ENCODE measurements around the gene PTPRM.

Gene PTPRM

DNA sequence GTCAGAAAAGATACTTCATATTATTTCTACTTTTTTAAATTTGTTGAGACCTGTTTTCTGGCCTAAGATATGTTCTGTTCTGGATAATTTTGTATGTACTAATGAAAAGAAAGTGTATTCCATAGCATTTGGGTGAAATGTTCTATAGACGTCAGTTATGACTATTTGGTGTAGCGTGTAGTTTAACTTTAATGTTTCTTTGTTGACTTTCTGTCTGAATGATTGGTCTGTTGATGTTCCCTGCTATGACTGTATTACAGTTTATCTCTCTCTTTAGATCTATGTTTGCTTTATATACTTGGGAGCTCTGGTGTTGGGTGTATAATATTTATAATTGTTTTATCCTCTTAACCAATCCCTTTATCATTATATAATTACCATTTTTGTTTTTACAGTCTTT, 352.4 kb downstream of the PTPRM start:
- intact Hi-C loops (cut with DNase I) = no loop called here
- no peak for DNase-seq

DNA sequence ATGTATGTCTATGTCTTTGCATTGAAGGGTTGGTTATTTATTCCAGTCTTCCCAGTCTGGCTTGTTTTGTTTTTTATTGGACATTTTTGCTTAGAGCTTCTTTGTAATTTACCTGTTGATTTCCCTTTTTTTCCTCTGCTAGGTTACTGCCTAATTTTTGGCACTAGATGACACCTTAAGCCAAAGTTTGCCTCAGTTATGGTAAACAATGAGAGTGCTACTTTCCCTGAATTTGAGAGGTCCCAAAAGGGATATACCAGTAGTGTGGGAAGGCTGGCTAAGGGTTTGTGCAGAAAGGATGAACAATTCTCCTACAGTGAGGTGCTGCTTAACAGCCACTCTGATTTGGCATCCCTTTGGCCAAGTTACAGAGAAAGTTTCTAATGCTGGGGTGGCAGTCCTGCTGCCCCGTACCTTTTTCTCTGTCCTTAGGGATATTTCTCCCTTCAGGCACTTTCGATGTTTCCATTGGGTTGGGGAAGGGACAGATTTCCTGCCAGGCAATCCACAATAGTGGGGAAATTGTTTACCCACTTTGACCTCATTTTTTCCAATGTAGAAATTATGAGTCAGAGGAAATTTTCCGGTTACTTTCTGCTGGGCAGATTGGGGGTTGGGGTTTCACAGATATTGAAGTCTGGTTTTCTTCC, 354.9 kb downstream of the PTPRM start:
- intact Hi-C loops (cut with DNase I) = no loop called here
- DNase-seq = no peak

DNA sequence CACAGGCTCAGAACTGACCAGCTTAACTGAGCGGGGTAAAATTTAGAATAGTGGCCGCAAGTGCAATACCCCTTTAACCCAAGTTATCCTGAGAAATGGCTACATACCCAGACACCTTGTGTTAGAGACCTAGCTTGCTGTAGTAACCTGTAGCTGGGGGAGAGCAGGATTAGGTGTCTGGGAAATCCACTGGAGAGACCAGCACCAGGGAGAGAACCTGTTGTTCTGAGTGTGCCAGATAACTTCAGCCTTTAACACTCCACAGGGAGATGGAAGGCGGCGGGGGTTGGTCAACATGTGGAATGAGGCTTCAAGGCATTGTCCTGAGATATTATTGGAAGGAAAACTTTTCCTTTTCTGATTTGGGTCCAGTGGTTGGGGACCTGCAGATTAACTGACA, 356.0 kb downstream of the PTPRM start:
- intact Hi-C loops (cut with DNase I) = no loop called here
- DNase-seq = no peak

DNA sequence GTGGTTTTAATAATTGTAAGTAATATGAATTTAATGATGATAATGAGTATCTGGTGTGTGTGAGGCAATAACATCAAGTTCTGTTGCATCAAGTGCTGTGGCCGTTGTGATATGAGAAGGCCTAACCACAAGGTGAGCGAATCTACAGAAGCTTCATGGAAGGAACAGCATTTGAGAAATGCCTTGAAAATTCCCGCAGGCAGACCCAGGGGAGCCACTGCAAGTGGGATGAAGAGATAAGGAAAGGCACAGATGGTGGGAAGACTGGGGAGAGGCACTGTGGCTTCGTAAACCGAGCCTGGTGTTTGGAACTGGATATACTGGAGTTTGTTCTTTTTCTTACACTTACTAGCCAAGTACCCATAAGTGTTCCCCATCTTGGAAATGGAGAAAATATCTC, 357.5 kb downstream of the PTPRM start:
- intact Hi-C loops (cut with DNase I) = no loop called here
- no peak for DNase-seq

DNA sequence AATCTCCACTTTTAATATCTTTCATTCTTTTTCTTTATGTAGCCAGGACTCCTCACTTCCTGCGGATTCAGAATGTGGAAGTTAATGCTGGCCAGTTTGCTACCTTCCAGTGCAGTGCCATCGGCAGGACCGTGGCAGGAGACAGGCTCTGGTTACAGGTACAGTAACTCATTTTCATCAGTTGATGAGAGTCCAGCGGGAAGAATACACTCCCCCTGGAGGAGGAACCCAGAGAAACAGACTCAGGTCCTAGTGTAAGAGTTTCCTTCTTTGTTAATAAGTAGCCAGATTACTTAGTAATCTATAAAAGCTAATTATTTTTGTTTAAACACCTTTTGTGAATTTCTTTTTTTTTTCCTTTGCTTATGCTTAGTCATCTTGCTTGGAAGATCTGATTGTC, 359.4 kb downstream of the PTPRM start:
- no peak for DNase-seq

DNA sequence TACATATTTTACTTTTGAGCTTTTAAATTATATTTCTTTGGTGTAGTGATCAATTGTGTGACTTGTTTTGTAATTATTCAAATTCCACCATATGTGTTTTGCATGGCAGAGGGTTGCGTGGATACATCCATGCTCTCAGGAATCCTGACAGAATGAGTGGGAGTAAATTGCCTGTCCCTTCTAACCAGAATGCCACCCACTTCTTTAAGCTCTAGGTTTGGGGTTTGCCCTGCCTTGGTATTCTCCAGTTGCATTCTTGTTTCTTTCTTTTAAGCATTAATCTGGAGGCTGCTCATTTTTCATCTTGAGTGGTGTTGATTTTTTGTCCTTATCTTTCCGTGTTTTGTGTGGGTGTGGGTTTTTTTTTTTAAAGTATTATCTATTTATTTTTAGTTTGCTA, 360.0 kb downstream of the PTPRM start:
- intact Hi-C loops (cut with DNase I) = no loop called here
- no peak for DNase-seq

More for the DNA sequence above, 359.4 kb downstream of the PTPRM start:
- intact Hi-C loops (cut with DNase I) = no loop called here

DNA sequence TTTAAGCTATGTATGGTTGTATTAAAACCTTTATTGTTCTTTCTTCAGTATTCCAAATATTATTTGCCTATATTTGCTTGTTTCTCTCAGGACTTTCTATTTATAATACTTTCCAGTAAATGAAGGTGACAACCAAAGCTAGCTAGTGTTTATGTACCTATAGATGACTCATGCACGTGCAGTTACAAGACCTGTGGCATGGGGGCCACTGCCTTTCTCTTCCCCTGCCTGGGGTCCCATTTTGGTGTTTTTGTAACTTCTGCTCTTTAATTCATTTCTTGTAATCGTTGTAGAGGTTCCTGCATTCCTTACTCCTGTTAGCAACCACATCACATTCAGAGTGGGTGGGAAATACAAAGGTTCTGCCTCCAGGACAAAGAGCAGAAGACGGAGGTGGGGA, 364.6 kb downstream of the PTPRM start:
- intact Hi-C loops (cut with DNase I) = no loop called here
- no peak for DNase-seq

DNA sequence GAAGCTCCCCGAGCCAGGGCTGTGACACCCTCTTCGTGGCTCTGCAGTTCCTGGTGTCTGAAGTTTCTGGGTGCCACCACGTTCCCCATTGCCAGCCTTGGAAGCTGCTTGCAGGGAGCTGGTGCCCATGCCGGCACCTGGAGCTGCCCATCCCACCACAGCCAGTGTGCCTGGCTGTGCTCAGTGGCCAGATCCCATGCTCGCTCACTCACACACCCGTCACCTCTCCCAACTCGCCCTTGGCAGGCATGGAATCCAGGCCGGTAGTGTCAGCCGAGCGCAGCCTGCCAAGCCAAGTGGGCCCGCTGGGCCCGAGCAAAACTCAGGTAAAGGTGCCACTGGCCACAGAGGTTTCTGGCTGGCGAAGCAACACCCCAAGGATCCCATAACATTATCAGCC, 370.2 kb downstream of the PTPRM start:
- DNase-seq = peak in 2 of 10 donors; percentile 52 to 78
- intact Hi-C loops (cut with DNase I) = no loop called here

DNA sequence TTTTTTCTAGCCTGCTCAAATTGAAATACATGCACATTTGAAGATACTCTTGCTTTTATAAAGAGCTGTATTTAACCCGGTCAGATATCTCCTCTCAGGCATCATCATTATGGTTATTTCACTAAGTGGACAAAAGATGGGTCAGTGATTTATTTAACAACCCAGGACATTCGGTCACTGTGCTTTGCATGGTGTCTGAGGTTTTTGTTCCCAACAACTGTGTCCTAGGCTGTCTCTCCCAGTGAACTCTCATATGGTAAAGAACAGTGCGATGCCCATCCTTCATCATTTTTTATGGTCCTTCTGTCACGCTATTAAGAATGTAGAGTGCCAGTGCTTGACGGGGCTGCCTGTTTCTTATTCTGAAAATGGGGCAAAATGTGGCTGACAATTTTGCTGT, 372.4 kb downstream of the PTPRM start:
- intact Hi-C loops (cut with DNase I) = no loop called here
- DNase-seq = no peak

DNA sequence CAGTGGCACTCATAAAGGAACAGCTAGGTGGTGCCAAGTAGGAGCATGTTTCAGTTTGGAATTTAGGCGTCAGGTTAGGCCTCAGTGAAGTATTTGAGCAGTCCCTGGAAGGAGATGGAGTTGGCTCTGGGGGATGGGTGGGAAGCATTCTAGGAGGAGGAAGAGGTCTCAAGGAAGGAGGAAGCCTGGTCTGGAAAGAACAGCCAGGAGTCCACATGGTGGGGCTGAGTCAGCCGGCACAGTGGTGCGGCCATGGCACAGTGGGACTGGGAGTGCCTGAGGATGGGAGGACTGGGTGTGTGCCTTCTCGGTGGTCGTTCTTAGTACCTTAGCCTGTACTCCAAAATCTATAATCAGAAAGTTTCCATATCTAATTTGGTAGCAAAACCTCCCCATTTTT, 373.3 kb downstream of the PTPRM start:
- intact Hi-C loops (cut with DNase I) = no loop called here

DNA sequence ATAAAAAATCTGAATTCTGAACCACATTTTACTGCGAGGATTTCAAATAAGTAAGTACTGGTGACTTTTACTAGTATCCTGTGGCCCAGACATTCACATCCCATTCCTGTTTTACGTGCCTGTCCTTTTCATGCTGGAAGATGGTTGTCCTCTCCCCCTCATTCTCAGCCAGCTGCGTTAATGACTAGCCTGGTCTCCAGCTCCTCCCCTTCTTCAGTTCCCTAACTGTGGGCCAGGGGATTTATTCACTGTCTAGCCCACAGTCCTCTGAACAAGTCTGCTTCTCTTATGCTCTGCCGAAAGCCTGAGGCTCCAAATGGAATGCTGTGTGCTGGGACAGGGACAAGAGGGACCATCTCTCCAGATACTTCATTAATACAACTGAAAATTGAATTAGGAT, 373.9 kb downstream of the PTPRM start:
- intact Hi-C loops (cut with DNase I) = no loop called here
- no peak for DNase-seq

More for the DNA sequence above, 373.3 kb downstream of the PTPRM start:
- no peak for DNase-seq

DNA sequence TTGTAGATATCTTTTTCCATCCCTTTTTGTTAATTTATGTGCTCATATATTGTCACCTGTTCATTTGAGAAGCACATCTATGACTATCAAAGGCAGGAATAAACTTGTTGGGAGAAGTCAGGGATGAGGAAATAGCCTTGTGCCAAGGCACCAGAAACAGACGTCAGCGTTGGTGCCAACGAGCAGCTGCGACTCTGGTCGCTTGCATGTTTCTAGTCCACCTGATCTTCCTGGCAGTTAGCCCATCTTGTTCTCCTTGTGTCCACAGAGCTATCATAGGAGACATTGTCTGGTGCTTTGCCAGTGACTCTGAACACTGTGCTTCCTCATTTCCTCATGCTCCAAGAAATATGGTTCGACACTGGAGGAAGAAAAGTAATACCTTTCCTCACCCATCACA, 374.4 kb downstream of the PTPRM start:
- intact Hi-C loops (cut with DNase I) = no loop called here
- no peak for DNase-seq

DNA sequence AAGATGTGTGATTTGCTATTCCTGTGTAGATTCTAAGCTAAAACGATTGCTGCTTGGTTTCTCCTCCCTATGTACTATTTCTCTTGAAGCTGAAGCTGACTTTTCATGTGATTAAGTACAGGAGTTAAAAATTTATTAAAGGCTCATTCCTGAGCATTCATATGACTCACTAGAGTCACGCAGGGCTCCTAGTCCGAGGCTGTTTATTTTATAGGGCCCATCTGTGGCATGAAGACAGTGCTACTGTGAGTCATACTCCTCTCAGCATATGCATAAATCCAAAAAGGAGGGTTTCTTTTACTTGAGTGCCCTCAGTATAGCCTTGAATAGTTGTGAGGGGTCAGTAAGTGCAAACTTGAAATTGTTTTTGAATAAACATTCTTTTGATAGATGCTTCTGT, 378.8 kb downstream of the PTPRM start:
- intact Hi-C loops (cut with DNase I) = no loop called here
- no peak for DNase-seq

DNA sequence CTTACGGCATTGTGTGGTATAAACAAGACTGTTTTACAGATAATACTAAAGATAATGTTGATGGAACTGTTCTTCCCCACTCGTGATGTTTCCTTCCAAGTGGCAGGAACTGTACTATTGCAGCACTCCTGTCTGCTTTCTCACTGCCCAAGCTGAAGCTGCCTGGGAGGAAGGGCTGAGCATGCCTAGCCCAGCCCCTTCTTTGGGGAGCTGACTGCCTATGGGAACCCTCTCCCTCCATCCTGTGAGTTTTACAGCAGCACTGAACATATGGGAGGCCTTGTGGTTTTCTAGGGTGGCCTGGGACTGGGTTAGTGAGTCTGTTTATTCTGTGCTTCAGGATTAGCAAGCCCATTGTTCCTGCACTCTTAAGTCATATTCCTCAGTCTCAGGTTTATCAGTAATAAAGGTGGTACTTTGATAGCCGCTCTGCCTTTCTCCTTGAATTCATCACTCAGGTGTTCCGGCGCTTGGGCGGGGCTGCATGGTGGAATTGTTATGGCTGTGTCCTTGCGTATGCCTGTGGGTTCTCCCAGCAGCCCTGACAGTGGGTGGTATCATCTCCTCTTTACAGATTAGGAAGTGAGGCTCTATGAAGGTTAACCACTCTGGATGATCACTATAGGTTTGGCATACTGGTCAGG, 379.7 kb downstream of the PTPRM start:
- DNase-seq = peak in 9 of 10 donors; percentile 17 to 88 (median 39)
- intact Hi-C loops (cut with DNase I) = no loop called here

DNA sequence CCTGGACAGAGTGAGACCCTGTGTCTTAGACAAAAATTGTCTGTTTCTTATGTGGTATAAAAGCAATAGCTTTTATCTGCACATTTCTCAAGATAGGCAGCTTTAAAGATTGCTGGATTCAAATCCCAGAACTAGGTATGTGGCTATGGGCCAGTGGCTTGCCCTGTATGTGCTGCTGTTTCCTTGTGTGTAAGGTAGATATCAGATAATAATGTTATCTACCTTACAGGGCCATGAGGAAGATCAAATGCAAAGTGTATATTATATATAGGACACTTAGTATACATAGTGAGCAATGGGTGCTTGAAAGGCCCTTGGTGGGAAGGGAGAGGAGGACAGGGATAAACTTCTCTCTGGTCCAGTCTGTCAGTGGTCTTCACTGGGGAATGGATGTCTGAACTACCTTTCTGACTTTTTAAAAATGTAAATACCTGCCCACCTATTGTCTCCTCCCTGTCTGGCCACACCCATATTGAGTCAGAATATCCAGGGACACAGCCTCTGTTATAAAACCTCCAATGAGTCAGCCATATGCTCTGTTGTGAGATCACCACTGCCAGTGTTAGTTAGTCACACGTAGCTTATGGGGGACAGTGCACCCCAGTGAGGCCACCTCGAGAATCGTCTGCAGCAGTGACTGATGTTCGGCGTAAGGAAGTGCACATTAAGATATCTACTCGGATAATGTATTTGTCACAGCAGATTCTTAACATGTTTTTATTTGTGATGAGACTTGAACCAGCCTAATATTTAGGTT, 383.4 kb downstream of the PTPRM start:
- intact Hi-C loops (cut with DNase I) = no loop called here
- no peak for DNase-seq

DNA sequence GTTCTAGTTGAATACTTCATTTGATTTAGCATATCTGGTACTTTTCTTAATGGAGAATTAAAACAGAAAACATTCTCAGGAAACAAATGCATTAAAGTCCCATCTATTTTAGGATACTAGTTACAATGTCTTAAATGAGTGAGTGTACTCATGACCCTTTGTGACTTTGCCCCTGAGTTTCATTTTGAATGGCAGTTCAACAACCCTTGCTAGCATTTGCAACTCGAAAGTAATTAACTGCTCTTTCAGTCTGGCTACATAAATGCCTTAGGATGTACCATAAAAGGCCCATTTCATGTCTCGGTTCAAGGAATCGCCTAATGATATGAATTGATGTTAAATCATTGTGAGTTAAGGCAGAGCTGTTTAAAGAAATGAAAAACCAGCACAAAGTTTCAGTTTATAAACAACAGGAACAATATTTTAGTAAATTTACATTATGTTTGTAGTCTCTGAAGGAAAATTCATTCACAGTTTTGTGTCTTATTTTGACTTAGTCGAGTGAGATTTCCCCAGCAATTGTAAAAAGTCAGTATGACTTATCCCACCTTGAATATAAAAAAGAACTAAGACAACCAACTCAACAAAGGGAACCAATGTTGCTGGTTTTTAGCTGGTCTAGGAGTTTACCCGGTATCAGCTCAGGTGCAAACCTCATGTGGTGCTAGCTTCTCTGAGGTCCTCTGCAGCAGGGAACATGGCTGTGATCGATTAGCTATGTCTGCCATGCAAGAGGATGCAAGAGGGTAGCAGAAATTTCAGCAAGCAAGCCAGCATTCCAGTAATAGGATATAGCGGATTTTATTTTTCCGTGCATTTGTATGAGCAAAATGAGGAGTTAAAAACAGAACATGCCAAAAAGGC, 386.2 kb downstream of the PTPRM start:
- no peak for DNase-seq
- intact Hi-C loops (cut with DNase I) = no loop called here

DNA sequence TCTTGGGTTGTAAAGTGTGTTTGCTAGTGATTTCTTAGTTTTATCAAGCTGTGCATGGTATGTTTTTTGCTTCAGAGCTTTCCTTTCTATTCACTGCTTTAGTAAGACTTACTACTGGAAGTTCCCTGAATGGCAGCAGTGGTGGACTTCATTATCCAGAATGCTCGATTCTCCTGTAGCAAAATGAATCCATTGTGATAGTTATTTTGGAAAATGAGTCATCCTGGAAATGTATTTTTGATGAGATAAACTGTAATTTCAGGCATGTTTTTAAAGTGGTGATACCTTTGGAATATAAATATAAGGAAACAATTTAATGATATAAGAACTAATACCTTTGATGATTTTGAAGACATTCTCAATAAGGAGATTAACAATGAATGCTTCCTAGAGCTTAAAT, 387.1 kb downstream of the PTPRM start:
- DNase-seq = no peak
- intact Hi-C loops (cut with DNase I) = no loop called here

DNA sequence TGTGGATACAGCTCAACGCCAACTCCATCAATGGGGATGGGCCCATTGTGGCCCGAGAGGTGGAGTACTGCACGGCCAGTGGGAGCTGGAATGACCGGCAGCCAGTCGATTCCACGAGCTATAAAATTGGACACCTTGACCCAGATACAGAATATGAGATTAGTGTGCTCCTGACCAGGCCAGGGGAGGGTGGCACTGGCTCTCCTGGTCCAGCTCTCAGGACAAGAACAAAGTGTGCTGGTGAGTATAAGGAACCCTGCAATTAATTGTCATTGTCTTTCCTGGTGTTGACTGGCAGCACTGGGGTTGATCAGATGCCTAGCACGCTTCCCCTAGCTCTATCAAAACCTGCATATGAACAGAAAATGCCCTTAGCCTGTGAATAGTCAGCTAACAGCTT, 388.1 kb downstream of the PTPRM start:
- intact Hi-C loops (cut with DNase I) = no loop called here
- no peak for DNase-seq

DNA sequence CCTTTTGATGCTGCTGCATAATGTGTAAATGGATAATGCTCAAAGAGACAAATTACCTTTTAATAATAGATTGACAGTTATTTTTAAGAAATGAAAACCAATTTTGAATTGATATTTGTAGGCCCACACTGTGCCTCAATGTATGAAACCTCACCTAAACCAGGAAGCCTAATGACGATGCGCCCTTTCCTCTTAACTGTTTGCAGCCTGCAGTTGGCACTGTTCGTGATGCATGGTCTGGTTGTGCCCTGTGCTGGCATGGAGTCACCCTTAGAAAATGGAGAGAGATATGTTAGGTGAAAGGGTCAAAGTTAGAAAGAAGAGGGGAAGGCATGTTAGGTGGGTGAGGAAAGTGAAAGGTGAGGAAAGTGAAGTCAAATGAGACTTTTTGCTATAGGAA, 390.2 kb downstream of the PTPRM start:
- no peak for DNase-seq
- intact Hi-C loops (cut with DNase I) = no loop called here

DNA sequence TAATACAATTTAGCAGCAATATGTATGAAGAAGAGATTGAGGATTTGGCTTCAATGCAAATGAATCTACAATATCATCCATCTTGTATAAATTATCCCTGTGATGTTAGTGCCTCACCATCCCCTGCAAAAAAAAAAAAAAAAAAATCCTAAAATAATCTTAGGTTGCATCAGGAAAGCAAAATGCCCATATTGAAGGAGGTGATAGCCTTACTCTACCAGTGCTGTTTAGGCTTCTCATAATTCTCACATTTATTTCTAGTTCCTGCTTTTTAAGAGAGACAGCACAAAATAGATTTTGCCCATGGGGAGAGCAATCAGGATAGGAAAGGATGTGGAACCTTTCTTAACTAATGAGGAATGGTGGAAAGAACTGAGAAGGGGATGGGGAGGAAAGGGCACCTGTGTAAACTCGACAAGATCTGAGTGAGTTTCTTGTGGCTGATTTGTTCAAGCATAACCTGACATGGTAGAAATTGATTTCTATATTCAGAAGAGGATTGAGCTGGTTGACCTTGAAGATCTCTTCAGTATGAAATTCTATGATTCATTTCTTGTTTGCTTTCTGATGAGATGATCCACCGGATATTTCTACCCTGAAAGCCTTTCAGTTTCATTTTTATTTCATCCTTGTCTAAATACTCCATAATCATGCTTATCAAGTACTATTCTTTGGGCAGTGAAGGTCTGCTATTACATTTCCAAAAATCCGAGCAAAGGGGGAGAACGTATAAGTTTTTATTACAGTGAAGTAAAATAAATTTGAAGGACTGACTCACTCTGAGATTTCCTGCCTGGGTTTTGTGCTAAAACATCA, 391.2 kb downstream of the PTPRM start:
- intact Hi-C loops (cut with DNase I) = no loop called here
- DNase-seq = no peak

DNA sequence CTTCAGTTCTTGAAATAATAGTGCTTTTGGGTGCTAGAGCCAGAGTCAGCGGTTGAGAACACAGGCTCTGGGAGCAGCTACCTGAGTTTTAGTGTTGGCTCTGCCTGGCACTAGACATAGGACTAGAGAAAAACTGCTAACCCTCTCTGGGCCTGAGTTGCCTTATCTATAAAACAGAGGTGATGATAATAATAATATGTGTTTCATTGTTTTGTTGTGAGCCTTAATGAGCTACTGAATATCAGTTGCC, 391.7 kb downstream of the PTPRM start:
- no peak for DNase-seq
- intact Hi-C loops (cut with DNase I) = no loop called here
